Gastrocnemius medialis (tissue), 4 donors: ENCODE measurements around the gene SORL1. TPM values are rescaled to one million over a fixed set of nuclear protein-coding genes. Genes with fewer than 3 reads are reported as not detected.

Experiments
- ATAC-seq, 2 donors: fragments of 150-250 bp; one replicate each; pipeline ENCODE4 v1.9.1; 2016
- DNase-seq, 2 donors: peaks; one replicate each; pipeline ENCODE4 v3.0.0-alpha.2; 2019
- H3K27ac ChIP-seq, 4 donors: fragments of 200-600 bp; sonication (generic); 1 replicate in 1 of 4; 2 replicates in 3 of 4; pipeline ENCODE4 v1.5.1; 2016 to 2018; ENCODE audit warnings: mild to moderate bottlenecking in 2 of 4, moderate library complexity in 1 of 4
- H3K27me3 ChIP-seq, 3 donors: fragments of 200-600 bp; sonication (generic) in 2 of 3; 1 replicate in 1 of 3; 2 replicates in 2 of 3; pipeline versions ENCODE4 v1.5.1 to v1.6.0; 2016 to 2019; ENCODE audit warnings: mild to moderate bottlenecking in 1 of 3, moderate library complexity in 1 of 3
- H3K36me3 ChIP-seq, 2 donors: fragments of 200-600 bp; sonication (generic) in 1 of 2; one replicate each; pipeline ENCODE4 v1.5.1; 2017 to 2018
- H3K4me1 ChIP-seq, 2 donors: fragments of 200-600 bp; sonication (generic) in 1 of 2; one replicate each; pipeline ENCODE4 v1.5.1; 2016 to 2017; ENCODE audit warnings: mild to moderate bottlenecking in 2 of 2
- H3K4me3 ChIP-seq, 4 donors: fragments of 200-600 bp; sonication (generic) in 3 of 4; 1 replicate in 1 of 4; 2 replicates in 3 of 4; pipeline ENCODE4 v1.5.1; 2016 to 2019; ENCODE audit warnings: mild to moderate bottlenecking in 2 of 4
- H3K9me3 ChIP-seq, 3 donors: fragments of 200-600 bp; sonication (generic) in 2 of 3; 1 replicate in 1 of 3; 2 replicates in 2 of 3; pipeline ENCODE4 v1.5.1; 2016 to 2019
- CTCF ChIP-seq, 5 experiments: fragments of 450-650 bp in 3 of 5; fragments of 200-600 bp in 2 of 5; sonication (generic) in 2 of 5; IDR thresholded peaks in 4 of 5; conservative IDR thresholded peaks in 1 of 5; 1 replicate in 4 of 5; 2 replicates in 1 of 5; pipeline ENCODE4 v1.5.1; 2016 to 2019; ENCODE audit warnings: antibody characterized with exemption in 5 of 5, mild to moderate bottlenecking in 3 of 5, moderate library complexity in 3 of 5
- POLR2A ChIP-seq, 2 donors: fragments of 450-650 bp; IDR thresholded peaks; one replicate each; pipeline ENCODE4 v1.6.1; 2017; ENCODE audit warnings: antibody characterized with exemption in 2 of 2, mild to moderate bottlenecking in 2 of 2, moderate library complexity in 2 of 2
- in situ Hi-C, 4 donors: fragments of 200-750 bp; cut with MboI; loops; one replicate each; pipeline versions ENCODE4 v1.15.0 to v1.8.0; 2017; ENCODE audit warnings: low sequenced_read_pairs in 4 of 4
- intact Hi-C: fragments of 100-400 bp; cut with DNase I; formaldehyde crosslinking; loops from one replicate; pipeline ENCODE4 v1.15.1; 2023; ENCODE audit warnings: low total_unique reads
- total RNA-seq, 4 donors: library from RNA; depleted of rRNA; stranded (reverse); fragments of >200 nt; gene quantifications; one replicate each; pipeline versions ENCODE4 v1.1.0 to v1.2.3, GENCODE V29; 2016

The SORL1 gene
- total RNA-seq, 4 donors from 2014 or later, result 0.78 to 2.7 (median 2.3) TPM

- Histone ChIP-seq H3K4me3 (no peak overlapping the region), H3K36me3 (no peaks in the 10 kb centered on the region), H3K27ac (no peak overlapping the region), H3K9me3 (no peaks in the 10 kb centered on the region), H3K4me1 (no peaks in the 10 kb centered on the region), H3K27me3 (no peaks in the 10 kb centered on the region)
- ATAC-seq (no peak), DNase-seq (no peak)
- intact Hi-C loops (no loop called here), in situ Hi-C loops (no loop called here)
- TF ChIP-seq POLR2A (IDR thresholded peaks at IDR 0.05) (no peak), CTCF (IDR thresholded peaks at IDR 0.05 in 4 of 5, conservative IDR thresholded peaks at IDR 0.05 in 1 of 5) (no peak)
Measured at GRCh38 chr11:121487191-121487590, 35.1 kb downstream of the SORL1 start.

GRCh38 chr11:121488170-121488569, 36.1 kb downstream of the SORL1 start:
- intact Hi-C loops, result no loop called here
- no peak for DNase-seq
- Histone ChIP-seq H3K9me3 (no peaks in the 10 kb centered on the region), H3K27ac (no peak overlapping the region), H3K27me3 (no peaks in the 10 kb centered on the region), H3K36me3 (no peaks in the 10 kb centered on the region), H3K4me3 (no peak overlapping the region), H3K4me1 (no peaks in the 10 kb centered on the region)
- TF ChIP-seq CTCF (IDR thresholded peaks at IDR 0.05 in 4 of 5, conservative IDR thresholded peaks at IDR 0.05 in 1 of 5) (no peak), POLR2A (IDR thresholded peaks at IDR 0.05) (no peak)
- in situ Hi-C loops, result no loop called here
- no peak for ATAC-seq

- H3K27ac ChIP-seq, result no peak overlapping the region
Measured at GRCh38 chr11:121488641-121489040, 36.5 kb downstream of the SORL1 start.

GRCh38 chr11:121489823-121490222, 37.7 kb downstream of the SORL1 start:
- Histone ChIP-seq H3K27ac (no peak overlapping the region), H3K9me3 (no peaks in the 10 kb centered on the region), H3K27me3 (no peaks in the 10 kb centered on the region), H3K36me3 (no peaks in the 10 kb centered on the region), H3K4me3 (no peak overlapping the region), H3K4me1 (no peaks in the 10 kb centered on the region)
- ATAC-seq (peak; percentile 24 to 90), DNase-seq (no peak)
- TF ChIP-seq POLR2A (IDR thresholded peaks at IDR 0.05) (no peak), CTCF (IDR thresholded peaks at IDR 0.05 in 4 of 5, conservative IDR thresholded peaks at IDR 0.05 in 1 of 5) (no peak)
- in situ Hi-C loops (no loop called here), intact Hi-C loops (no loop called here)

More at GRCh38 chr11:121488641-121489040, 36.5 kb downstream of the SORL1 start:
- Histone ChIP-seq H3K4me1 (no peaks in the 10 kb centered on the region), H3K27me3 (no peaks in the 10 kb centered on the region), H3K4me3 (no peak overlapping the region), H3K36me3 (no peaks in the 10 kb centered on the region), H3K9me3 (no peaks in the 10 kb centered on the region)
- intact Hi-C loops (no loop called here), in situ Hi-C loops (no loop called here)
- TF ChIP-seq CTCF (IDR thresholded peaks at IDR 0.05 in 4 of 5, conservative IDR thresholded peaks at IDR 0.05 in 1 of 5) (no peak), POLR2A (IDR thresholded peaks at IDR 0.05) (no peak)
- no peak for DNase-seq
- ATAC-seq, result no peak
